G401 (cell line): ENCODE results near the gene IDH3A. TPM values are rescaled to one million over a fixed set of nuclear protein-coding genes. Genes with fewer than 3 reads are reported as not detected.

ENCODE experiments used
- DNase-seq: peaks from one replicate; pipeline ENCODE4 v3.0.0-alpha.2; 2015; ENCODE audit warnings: low spot score
- in situ Hi-C: cut with HindIII; loops from 2 replicates; pipeline ENCODE4 v1.10.0; 2016; ENCODE audit warnings: low sequenced_read_pairs, mixed read lengths
- total RNA-seq: library from RNA; depleted of rRNA; stranded (reverse); fragments of >200 nt; shearing (Covaris generic); gene quantifications from 2 replicates; pipeline ENCODE4 v1.2.3, GENCODE V29; 2014

Gene IDH3A
- total RNA-seq, 1 experiment from 2014 or later, result 68.5 TPM

GRCh38 chr15:78193731-78194567, 44.8 kb downstream of the IDH3A start:
- no peak for DNase-seq
- in situ Hi-C loops, result no loop called here

DNA sequence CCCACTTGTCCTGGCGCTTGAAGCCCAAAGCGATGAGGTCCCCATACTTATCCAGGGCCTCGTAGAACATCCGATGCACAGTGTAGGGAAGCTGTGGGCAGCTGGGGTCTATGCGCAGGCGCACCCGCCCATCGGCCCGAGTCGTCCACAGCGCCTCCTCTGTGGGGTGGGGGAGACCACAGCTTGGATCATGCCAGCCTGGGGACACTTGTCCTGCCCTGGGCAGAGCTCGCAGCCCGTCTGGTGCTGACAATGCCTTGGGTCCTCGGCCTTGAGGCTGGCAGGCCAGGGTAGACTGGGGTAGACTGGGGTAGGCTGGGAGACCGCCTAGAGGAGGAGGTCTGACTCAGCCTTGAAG, 45.4 kb downstream of the IDH3A start:
- DNase-seq, result no peak

DNA sequence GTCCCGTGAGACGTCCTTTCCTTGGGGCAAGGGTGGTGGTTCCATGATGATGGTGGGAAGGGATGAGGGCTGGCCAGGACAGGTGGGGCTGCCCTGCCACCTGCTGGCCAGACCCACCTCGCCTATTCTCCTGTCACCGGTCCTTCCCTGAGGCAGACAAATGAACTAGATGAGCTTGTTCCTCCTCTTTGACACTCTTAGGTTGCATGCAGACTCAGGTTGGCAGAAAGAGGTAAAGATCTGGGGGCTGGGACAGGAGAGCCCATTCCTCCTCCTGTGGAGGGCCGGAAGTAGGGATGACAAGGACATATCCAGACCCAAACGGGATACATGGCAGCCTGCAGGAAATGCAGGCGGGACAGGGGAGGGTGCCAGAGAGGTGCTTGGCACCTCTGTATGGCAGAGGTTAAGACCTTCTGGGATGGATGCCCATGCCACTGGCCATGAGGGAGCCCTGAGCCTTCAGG, 46.6 kb downstream of the IDH3A start:
- peak; percentile 38 for DNase-seq
- in situ Hi-C loops, result no loop called here

More for the DNA sequence above, 45.4 kb downstream of the IDH3A start:
- in situ Hi-C loops, result no loop called here

GRCh38 chr15:78197632-78198031, 48.5 kb downstream of the IDH3A start:
- DNase-seq, result no peak
- in situ Hi-C loops, result no loop called here

DNA sequence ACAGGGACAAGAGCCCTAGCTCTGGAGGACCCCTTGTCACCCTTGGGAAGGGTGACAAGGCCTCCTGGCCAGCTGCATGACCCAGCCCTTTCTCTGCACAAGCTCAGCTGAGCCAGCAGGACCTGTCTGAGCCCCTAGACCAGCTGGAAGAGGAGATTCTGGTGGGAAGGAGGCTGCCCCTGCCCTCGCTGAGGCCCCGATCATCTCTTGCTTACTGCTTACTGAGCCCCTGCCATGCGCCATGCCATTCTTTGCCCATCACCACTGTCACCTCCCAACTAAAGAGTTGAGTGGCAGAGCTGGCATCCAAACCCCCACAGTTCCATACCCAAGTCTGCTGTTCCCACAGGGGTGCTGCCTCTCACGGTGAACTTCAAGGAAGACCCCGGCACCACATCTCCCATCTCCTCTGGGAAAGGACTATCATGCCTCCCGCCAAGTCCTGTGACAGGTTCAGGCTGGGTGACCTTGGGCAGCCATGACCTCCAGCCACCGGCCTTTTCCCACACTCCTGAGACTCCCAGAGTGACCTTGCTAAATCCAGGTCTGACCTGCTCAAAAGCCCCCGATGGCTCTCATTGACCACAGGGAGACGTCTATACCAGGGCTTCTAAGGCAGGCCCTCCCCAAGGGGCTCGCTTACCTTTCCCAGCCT, 51.2 kb downstream of the IDH3A start:
- in situ Hi-C loops, result no loop called here
- no peak for DNase-seq

DNA sequence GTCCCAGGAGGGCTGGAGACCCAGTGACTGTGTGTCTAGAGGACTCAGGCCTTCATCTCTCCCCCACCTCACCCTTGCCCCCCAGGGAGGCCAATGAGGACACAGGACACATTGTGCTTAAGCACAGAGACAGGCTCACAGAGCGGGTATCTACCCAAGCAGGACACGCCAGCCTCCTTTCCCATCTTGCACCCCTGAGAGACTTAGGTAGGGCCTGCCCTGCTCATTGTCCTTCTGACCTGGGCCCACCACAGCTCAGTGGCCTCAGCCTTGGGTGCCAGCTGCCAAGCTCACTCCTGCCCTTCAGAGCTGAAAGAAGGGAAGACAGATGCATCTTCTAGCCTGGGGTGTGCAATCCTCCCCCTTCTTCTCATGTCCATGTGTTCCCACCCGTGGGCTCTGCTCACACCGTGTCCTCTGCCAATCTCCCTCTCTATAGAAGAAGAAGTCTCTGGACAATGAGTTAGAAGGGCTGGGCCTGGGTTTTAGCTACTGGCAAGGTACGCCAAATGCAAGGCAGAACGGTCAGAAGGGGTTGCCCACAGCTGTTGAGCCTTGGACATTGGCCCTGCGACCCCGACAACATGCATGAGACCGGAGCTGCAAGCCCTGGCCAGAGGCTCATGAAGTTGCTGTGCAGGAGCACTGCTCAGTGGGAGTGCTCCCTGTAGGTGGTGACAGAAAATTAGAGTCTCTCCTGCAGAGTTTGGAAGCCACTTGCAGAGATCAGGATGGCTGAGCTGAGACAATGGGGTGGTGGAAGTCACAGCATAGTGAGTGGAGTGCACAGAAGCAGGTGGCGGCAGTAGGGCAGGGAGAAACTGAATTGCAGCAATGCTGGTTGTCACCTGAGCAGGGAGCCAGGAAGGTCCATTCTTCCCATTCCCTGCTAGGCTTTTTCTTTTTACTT, 52.4 kb downstream of the IDH3A start:
- no peak for DNase-seq
- in situ Hi-C loops, result no loop called here

GRCh38 chr15:78203346-78204225, 54.4 kb downstream of the IDH3A start:
- in situ Hi-C loops, result no loop called here
- peak; percentile 16 for DNase-seq

- in situ Hi-C loops, result no loop called here
- no peak for DNase-seq
Observed at GRCh38 chr15:78204351-78205309, 55.5 kb downstream of the IDH3A start.

DNA sequence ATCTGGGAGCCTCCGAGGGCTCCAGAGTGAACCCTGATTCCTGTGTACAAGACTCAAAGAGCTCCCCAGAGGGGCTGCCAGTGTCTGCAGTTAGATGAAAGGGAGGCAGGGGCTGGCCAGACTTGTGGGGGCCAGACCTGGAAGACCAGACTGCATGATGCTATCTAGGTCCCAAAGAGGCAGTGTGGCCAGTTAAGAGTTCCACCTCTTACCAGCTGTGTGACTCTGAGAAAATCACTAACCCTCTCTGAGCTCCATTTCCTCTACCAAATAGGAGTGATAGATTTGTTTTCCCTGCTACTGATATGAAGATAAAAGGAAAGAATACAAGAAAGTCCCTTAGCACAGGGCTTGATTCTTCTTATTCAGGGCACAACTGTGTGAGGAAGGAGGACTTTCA, 56.2 kb downstream of the IDH3A start:
- in situ Hi-C loops, result no loop called here
- no peak for DNase-seq

GRCh38 chr15:78205856-78206255, 56.7 kb downstream of the IDH3A start:
- no peak for DNase-seq
- in situ Hi-C loops, result no loop called here

DNA sequence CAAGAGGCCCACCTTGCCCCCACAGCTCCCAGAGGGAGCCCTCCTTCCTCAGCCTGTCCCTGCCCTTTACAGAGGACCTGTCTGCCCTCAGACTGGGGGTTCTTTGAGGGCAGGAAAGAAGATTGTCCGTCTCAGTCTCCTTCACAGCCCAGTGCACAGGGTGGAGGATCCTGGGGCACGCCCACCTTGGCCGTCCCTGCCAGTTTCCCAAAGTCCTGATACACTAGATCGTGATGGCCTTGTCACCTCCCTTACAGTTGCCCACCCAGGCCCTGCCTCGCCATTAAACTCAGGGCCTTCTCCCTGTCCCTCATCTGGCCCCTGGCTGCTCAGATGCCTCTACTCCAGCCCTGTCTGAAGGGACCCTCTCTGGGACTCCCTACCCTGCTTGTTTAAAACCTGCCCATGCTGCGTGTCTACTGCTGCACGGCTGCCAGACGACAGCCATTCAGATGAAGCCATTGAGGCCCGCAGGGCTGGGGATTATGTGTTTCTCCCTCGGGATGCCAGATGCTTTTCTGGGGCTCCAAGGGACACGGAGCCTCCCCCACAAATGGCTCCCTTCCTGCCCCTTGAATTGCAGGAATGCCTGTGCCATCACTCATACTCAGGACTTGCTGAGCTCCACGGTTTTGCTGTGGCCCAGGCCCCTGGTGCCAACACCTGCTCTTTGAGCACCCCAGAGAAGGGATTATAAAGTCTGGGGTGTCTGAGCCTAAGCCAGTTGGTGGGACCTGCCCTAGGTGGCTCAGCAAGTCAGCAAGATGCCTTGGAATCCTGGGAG, 57.4 kb downstream of the IDH3A start:
- DNase-seq, result no peak
- in situ Hi-C loops, result no loop called here

DNA sequence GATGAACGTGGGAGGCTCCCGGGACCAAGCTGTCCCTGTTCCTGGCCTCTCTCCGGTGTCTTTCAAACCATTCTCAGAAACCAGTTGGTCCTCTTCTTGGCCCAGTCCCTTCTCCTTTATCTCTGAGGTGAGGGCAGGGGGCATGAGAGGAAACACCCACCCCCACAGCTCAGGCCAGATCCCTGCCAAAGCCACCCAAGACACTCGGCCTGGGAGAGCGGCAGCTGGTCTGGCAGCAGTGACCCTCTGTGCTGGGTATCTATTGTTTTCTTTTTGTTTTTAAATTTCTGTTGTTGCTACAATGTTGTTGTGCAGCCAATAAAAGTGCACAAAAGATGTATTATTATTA, 57.9 kb downstream of the IDH3A start:
- DNase-seq, result no peak
- in situ Hi-C loops, result no loop called here

GRCh38 chr15:78207641-78208340, 58.6 kb downstream of the IDH3A start:
- no peak for DNase-seq
- in situ Hi-C loops, result no loop called here

GRCh38 chr15:78208341-78208844, 59.2 kb downstream of the IDH3A start:
- DNase-seq, result no peak
- in situ Hi-C loops, result no loop called here

DNA sequence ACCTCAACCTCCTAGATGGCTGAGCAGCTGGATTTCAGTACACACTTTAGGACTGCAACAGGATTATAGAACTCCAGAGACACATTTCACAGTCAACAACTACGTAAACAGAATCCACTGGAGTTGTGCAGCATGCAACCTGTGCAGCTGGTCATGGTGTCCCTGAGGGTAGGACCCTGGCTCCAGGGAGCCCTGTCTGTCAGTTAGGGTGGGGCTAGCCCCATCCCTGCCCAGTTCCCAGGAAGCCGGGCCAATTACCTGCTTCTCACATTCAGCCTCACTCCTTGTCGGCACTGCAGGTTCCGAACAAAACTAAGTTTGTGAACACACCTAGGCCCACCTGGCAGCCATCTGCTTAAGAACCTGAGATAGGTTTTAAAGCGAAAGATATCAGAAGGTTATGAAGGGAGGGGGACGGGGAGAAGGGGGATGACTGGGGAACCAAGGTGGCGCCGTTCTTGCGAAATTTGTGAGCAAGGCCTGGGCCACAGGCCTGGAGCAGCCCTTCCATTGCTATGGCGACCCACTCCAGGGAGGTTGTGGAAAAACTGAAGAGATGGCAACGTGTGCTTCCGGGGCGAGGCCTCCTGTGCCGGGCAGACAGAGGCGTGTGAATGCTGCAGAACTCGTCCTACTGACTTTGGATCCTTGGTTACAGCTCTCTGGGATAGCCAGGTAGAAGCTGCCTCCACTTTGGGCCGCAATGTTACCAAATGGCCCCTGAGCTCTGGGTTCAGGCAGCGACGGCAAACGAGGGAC, 59.9 kb downstream of the IDH3A start:
- DNase-seq, result no peak
- in situ Hi-C loops, result no loop called here
